WTC11 (cell line): ENCODE data around the gene POMZP3.
"Not testable (repeated sequence)": the region's sequence is repeated elsewhere in the genome, so short reads cannot be mapped to it uniquely, and the experiment has no call there.

Experiments
- IRF1 ChIP-seq: sonication (generic); formaldehyde crosslinking; IDR thresholded peaks from 2 replicates; pipeline ENCODE4 v1.8.0; 2023; ENCODE audit warnings: missing genetic modification reagents
- ZNF423 ChIP-seq: fragments of 250-450 bp; sonication (Bioruptor Pico); IDR thresholded peaks from 2 replicates; pipeline ENCODE4 v2.1.2; 2022; ENCODE audit warnings: mild to moderate bottlenecking, moderate library complexity

- not testable (repeated sequence) for TF ChIP-seq ZNF423, IRF1 (CRISPR knock-in tag)
Observed at GRCh38 chr7:76588586-76588985, 38.5 kb downstream of the POMZP3 start.
